GM12801 (cell line): ENCODE measurements around the gene ZNF428.

ENCODE experiments used
- CTCF ChIP-seq: IDR thresholded peaks from one replicate; pipeline ENCODE4 v1.5.1; 2011; ENCODE audit warnings: control low read depth; ENCODE audit not compliant: insufficient read length; ENCODE audit errors: extremely low read depth

Gene ZNF428

GRCh38 chr19:43638995-43639518 is 19.6 kb upstream of the ZNF428 start:
- no peak for TF ChIP-seq CTCF

- TF ChIP-seq CTCF = no peak
Observed at GRCh38 chr19:43638214-43638994, 19.0 kb upstream of the ZNF428 start.

GRCh38 chr19:43636121-43636683 is 16.8 kb upstream of the ZNF428 start:
- no peak for TF ChIP-seq CTCF

- no peak for TF ChIP-seq CTCF
Observed at GRCh38 chr19:43634872-43635560, 15.6 kb upstream of the ZNF428 start.

GRCh38 chr19:43634506-43634871 is 15.1 kb upstream of the ZNF428 start:
- TF ChIP-seq CTCF = no peak

- TF ChIP-seq CTCF = no peak
Observed at GRCh38 chr19:43634068-43634467, 14.6 kb upstream of the ZNF428 start.

- no peak for TF ChIP-seq CTCF
Observed at GRCh38 chr19:43633520-43633919, 14.1 kb upstream of the ZNF428 start.
